ENCODE measurements around the gene TSPYL4. TPM values are rescaled to one million over a fixed set of nuclear protein-coding genes. Genes with fewer than 3 reads are reported as not detected.

TSPYL4 gene
- 5.7 and 11.0 TPM in 2 replicates for total RNA-seq

DNA sequence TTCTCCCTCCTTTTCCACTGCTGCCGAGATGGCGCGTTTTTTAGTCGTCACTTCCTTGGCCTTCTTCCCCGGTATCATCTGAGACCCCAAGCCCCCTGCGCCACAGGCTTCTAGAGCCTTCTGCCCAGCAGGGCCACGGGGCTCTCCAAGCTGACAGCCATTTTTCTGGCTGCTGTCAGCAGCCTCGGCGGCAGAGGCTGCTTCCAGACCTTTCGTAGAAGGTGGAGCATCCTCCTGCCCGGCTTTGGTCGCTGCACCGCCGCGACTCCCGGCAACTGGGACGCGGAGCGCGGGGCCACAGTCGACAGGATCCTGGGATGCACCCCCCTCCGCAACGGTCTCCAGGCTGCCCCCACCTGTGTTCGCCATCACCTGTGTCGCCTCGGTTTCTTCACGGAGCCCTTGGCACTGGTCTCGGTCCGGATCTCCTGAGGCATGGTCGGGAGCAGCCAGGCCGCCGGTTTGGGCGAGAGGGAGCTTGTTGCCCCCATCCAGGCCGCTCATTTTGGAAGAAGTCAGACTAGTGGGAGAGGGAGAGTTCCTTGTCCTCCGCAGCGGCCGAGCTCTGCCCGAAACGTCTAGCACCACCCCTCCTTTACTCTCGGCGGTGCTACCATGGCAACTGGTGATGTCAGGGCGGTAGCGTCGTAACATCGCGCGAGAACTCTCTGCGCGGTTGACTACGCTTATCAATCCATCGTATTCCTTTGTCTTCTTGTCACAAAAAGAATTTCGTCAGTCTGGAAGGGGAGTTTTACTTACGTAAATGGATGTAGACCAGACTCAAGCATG, at the start of gene TSPYL4:
TSS of gene TSPYL4 (minus strand) at position 571 of the 792 bp plus-strand sequence. CDS start at position 504, 67 bp downstream.

DNA sequence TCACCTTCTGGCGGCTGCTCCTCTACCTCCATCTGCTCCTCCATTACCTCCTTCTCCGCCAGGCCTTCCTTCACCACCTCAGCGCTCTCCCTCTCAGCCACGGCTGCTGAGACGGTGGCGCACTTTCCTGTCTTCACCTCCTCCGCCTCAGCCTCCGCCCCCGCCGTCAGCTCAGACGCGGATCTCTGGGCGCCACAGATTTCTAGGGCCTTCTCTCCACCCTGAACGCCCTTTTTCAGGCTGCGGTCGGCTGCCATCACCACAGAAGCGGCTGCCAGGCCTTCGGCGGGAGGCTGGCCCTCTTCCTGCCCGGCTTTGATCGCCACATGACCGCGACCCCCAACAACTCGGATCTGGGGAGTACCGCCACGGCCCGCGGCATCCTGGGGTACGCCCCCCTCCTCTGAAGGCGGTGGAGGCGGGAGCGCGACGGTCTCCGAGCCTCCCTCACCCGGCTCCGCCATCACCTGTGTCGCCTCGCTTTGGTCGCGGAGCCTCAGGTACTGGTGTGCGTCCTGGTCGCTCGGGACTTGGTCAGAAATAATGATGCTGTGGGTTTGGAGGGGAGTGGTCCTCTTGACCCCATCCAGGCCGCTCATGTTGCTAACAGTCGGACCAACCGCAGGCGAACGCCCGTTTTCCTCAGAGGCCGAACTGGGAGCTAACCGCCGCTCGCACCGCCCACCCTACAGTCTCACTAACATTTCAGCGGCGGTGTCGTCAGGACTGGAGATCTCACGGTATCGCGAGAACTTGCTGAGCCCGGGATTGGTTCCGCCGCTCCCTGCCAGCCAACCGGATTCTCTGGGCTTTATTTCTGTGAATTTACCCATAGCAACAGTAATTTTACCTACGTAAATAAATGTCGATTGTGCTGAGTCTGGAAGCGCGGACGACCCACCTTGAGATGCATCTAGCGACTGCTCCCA, 25.6 kb upstream of the TSPYL4 start, which contains the start of gene TSPYL1:
TSS of gene TSPYL1 (minus strand) at position 699 of the 929 bp plus-strand sequence. CDS start at position 599, 100 bp downstream.

Other genes with a start within 250 kb of the TSPYL4 start
- under 0.01 and 0.06 TPM in 2 replicates for gene FRK, start 193.2 kb downstream of the TSPYL4 start, total RNA-seq
- 4.9 and 5.8 TPM in 2 replicates for gene NT5DC1, start 153.2 kb downstream of the TSPYL4 start, total RNA-seq
- gene COL10A1, start 127.9 kb downstream of the TSPYL4 start, total RNA-seq = not detected in 2 replicates
- gene TSPYL1, start 25.9 kb upstream of the TSPYL4 start, total RNA-seq = 51.6 and 62.3 TPM in 2 replicates
- 10.4 and 20.0 TPM in 2 replicates for gene DSE, start 116.9 kb upstream of the TSPYL4 start, total RNA-seq
- gene CALHM6, start 207.3 kb upstream of the TSPYL4 start, total RNA-seq = 0.50 and 1.3 TPM in 2 replicates

Data from bladder microvascular endothelial cell (primary cell).